ENCODE data around the gene RPS27A.

Gene RPS27A

DNA sequence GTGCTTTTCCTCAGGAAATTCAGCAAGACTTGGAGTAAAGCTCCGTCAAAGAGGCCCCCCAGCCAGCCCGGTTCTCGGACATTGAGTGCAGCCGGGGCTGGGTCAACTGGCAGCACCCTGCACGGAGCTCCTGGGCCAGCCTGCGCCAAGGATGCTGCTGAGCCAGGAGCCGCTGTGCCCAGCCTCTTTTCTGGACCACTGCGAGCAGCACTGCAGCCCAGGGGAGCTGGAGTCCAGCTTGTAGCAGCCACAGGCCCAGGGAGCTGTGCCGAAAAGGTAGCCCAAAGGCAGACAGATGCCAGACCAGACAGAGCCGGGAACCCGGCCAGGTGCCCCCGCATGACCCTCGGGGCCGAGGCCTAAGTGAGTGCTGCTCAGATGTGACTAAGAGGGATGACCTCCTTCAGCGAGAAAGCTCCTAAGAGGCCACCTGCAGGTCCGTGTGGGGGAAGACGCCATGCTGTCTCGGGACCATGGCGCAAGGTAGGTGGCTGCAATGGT is 7.7 kb upstream of the RPS27A start:
- TF ChIP-seq, protein P1, sequence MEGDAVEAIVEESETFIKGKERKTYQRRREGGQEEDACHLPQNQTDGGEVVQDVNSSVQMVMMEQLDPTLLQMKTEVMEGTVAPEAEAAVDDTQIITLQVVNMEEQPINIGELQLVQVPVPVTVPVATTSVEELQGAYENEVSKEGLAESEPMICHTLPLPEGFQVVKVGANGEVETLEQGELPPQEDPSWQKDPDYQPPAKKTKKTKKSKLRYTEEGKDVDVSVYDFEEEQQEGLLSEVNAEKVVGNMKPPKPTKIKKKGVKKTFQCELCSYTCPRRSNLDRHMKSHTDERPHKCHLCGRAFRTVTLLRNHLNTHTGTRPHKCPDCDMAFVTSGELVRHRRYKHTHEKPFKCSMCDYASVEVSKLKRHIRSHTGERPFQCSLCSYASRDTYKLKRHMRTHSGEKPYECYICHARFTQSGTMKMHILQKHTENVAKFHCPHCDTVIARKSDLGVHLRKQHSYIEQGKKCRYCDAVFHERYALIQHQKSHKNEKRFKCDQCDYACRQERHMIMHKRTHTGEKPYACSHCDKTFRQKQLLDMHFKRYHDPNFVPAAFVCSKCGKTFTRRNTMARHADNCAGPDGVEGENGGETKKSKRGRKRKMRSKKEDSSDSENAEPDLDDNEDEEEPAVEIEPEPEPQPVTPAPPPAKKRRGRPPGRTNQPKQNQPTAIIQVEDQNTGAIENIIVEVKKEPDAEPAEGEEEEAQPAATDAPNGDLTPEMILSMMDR (IDR thresholded peaks at IDR 0.05): no peak

DNA sequence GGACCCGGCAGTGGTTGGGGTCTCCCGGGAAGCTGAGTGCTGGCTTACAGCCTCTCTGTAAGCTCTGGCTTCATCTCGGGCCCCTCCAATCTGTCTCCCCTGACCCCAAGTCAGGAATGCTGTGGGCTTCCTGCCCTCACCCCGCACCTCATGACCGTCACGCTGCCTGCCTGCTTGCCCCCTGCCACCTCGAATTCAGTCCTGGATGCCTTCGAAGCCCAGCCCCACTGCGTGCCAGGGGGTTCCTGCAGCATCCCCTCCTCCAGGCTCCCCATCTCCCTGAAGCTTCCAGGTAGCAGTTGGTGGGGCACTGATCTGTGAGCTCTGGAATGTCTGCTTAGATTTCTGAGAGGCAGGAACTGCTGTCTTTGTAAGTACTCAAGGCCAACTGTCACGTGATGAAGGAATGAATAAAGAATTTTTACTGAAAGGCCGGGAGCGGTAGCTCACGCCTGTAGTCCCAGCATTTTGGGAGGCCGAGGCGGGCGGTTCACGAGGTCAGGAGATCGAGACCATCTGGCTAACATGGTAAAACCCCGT is 6.9 kb upstream of the RPS27A start:
- TF ChIP-seq, protein P1 (IDR thresholded peaks at IDR 0.05): no peak

DNA sequence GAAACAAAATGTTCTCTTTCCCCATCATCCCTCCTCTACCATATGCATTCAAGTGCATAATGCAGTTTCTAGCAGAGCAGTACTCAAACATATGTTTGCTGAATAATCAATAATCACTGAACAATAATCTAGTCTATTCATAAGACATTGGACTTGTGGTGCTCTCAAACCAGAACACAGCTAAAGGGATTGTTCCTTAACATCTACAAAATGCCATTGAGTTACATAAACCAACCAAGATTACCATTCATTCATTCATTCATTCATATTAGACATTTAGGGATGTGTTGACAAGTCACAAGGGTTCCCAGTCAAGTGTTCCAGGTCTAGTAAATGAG is 4.3 kb upstream of the RPS27A start:
- TF ChIP-seq, protein P1 (IDR thresholded peaks at IDR 0.05): no peak

DNA sequence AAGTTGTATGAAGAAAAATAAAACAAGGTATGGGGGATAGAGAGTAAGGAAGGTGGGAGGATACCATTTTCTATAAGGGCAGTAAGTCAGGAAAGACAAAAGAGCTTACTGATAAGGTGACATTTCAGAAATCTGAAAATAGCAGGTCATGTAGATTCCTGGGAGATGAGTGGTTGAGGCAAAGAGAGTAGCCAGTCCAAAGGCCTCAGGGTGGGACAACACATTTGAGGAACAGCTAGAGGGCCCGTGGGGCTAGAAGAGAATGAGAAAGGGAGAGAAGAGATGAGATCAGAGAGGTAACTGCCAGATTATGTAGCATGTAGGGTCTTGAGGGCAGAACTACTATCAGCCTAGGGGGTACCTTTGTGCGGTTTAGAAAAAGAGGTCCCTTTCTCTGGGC is 3.3 kb upstream of the RPS27A start:
- TF ChIP-seq, protein P1 (IDR thresholded peaks at IDR 0.05): no peak

DNA sequence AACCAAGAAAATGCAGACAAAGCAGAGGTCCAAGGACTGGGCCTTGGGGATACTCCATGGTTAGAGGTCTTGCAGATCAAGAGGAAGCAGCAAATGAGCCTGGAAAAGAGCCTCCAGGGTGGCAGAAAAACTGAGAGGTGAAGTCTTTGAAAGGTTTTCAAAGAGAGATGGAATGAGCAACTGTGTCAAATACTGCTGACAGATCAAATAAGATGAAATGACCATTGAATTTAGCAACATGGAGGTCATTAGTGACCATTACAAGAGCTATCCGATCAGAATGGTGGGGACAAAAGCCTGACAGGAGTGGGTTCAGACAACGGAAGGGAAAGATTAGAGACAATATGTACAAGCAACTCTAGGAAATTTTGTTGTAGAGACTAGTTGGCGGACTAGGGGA is 1.9 kb upstream of the RPS27A start:
- TF ChIP-seq, protein P1 (IDR thresholded peaks at IDR 0.05): no peak

DNA sequence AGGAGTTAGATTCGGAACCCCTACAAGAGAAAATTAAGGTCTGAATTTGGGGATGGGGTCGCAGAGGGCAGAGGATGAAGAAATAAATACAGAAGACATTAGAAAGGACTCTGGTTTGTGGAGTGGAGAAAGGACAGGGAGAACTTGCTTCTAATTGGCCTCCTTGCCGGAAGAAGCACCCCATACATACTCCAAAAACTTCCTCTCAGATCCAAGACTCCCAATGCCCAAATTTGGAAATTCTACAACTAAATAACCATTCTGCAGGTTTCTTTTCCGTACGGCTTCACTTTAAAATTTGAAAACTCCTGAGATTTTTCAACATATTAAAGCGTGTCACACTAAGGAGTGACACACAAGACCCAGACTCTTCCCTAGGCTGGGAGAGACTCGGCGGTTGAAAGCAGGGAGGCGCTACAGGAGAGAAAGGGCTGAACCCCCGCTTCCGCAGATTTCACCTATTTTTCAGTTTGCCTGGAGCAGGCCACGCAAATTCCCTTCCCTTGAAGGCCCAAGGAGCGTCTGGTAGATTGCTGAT is 873 bp upstream of the RPS27A start:
- TF ChIP-seq, protein P1 (IDR thresholded peaks at IDR 0.05): no peak

DNA sequence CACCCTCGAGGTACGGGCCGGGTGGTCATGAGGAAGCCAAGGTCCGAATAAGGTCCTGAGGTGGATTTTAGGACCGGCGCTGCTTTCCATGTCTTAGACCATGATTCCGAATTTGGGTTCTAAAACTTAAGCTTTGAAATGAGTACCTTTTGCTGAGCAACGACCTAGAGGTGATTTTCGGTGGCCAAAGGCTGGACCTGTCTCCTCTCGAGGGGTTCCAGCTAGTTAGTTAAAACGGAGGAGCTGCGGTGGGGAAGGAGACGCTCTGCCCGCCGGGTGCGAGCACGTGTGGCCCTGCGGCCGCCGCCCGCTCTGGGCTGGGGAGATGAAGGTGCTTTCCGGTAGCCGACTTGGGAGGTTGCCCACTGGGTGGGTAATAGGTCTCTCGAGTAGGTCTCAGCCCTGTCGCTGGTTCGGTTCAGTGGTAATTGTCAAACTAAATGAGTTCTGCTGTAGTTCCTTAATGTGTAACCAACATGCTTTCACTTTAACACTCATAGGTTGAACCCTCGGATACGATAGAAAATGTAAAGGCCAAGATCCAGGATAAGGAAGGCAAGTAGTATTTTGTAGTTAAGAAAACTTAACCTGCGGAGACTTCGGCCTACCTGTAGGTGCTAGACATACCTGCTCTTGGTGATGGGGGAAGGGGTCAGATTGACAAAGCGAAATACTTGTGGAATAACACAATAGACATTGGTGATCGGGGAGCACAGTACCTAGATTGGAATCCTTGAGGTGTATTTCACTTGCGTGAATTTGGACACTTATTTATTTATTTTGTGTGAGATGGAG is 572 bp downstream of the RPS27A start:
- TF ChIP-seq, protein P1 (IDR thresholded peaks at IDR 0.05): no peak

Measured in LNCAP (cell line).